Skeletal muscle satellite cell (primary cell): Measurements from ENCODE around the gene NDUFC1.
"Not testable (repeated sequence)": the region's sequence is repeated elsewhere in the genome, so short reads cannot be mapped to it uniquely, and the experiment has no call there.

ENCODE experiments used
- H3K27me3 ChIP-seq: 2 replicates; pipeline ENCODE4 v1.7.0; 2013; ENCODE audit warnings: low read length; ENCODE audit not compliant: control insufficient read depth, insufficient read depth
- H3K36me3 ChIP-seq: 2 replicates; pipeline ENCODE4 v1.7.0; 2013; ENCODE audit warnings: mild to moderate bottlenecking, control low read depth, low read length; ENCODE audit not compliant: insufficient read depth
- H3K4me1 ChIP-seq: 2 replicates; pipeline ENCODE4 v1.7.0; 2013; ENCODE audit warnings: low read length; ENCODE audit not compliant: control insufficient read depth, insufficient read depth
- H3K4me2 ChIP-seq: 2 replicates; pipeline ENCODE4 v1.7.0; 2013; ENCODE audit warnings: mild to moderate bottlenecking, low read length
- H3K4me3 ChIP-seq: 2 replicates; pipeline ENCODE4 v1.7.0; 2013; ENCODE audit warnings: low read length
- H3K9ac ChIP-seq: 2 replicates; pipeline ENCODE4 v1.7.0; 2013; ENCODE audit warnings: mild to moderate bottlenecking, low read depth, low read length, moderate library complexity
- H3K9me3 ChIP-seq: replicated peaks from 2 replicates; pipeline ENCODE4 v1.7.0; 2013; ENCODE audit warnings: mild to moderate bottlenecking, control low read depth, low read length

NDUFC1 gene

DNA sequence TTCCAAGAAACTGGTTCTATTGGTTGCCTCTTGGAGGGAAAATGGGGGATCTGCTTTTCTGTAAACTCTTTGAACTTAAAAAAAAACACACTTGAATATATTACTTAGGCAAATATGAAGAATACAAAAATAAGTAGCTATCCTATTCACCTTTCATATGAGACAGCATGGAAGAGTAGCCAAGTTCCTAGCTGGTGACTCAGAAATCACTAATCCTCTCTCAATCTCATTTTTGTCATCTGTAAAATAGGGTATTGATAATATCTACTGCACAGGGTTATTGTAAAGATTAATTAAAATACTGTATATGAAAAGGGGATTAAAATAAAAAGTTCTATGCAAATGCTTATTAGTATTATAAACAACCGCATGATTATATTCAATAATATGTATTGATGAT lies 35.0 kb downstream of the NDUFC1 start:
- no peak overlapping the region for H3K9ac ChIP-seq
- H3K4me3 ChIP-seq: no peak overlapping the region
- peak overlapping the region; percentile 85 for H3K4me2 ChIP-seq
- H3K4me1 ChIP-seq: peaks cover 15% of the 10 kb centered on the region
- no peaks in the 10 kb centered on the region for H3K36me3 ChIP-seq
- H3K9me3 ChIP-seq: no peaks in the 10 kb centered on the region
- H3K27me3 ChIP-seq: no peaks in the 10 kb centered on the region

DNA sequence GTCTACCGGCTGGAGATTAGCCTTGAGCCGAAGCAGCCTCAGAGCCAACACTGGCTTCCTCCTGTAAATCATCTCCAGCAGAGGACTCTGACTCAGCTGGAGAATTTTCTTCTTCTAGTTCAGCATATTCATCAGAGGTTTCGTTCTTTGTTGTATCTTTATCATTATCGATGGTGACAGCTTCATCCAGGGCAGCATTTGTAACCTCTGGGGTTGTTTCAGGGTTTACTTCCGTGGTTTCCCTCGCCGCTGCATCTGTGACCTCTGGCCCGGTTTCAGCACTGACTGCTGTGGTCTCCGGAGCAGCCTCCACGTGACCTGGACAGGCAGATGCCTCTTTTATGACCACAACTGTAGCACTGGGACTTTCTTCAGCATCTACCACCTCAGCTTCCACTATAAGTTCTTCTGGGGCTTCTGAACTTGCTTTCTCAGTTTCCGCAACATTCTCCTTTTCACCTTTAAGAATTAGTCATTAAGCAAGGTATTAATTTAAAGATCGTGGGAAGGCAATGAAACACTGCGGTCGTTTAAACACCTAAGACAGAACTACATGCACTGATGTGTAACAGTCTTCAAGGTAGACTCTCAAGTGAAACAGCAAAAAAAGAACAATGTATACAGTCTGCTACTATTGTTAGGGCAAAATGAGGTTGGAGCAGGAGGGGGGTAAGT lies 35.6 kb downstream of the NDUFC1 start:
- H3K9me3 ChIP-seq: no peaks in the 10 kb centered on the region
- H3K4me3 ChIP-seq: peak overlapping the region; percentile 63
- H3K9ac ChIP-seq: peak overlapping the region; percentile 45
- H3K4me1 ChIP-seq: peaks cover 15% of the 10 kb centered on the region
- H3K27me3 ChIP-seq: no peaks in the 10 kb centered on the region
- peak overlapping the region; percentile 85 for H3K4me2 ChIP-seq
- no peaks in the 10 kb centered on the region for H3K36me3 ChIP-seq

DNA sequence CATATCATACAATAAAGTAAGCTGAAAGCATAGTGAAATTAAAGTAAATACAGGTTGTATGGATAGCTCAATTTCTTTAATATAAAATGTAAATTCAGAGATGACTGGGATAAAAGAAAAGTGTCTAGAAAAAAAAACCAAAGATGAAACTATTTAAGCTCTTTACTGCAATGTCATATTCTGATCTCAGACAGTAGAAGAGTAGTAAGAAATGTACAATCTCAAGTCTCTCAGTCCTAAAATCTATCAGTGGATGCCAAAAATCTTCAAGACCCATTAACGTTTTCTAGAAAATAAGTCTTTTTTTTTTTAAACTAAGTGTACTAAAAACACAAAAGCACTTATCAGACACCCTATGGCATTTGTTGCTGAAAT lies 36.1 kb downstream of the NDUFC1 start:
- peak overlapping the region; percentile 45 for H3K9ac ChIP-seq

DNA sequence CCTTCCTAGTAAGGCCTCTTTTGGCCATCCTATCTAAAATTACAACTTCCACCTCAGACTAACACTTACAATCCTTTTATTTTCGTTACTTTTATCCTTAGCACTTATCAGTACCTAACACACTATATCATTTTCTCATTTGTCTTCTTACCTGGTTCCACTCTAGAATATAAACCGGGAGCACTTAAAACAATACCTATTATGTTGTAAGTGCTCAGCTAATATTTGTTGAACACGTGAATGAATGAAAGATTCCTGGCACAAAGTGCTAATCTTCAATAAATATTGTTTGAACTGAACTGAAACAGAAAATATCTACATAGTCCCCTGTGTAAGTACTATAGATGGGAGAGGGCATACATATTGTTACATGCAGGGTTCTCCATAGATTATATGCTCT lies 36.6 kb downstream of the NDUFC1 start:
- no peaks in the 10 kb centered on the region for H3K27me3 ChIP-seq

More for the DNA sequence above, 36.1 kb downstream of the NDUFC1 start:
- Histone ChIP-seq H3K4me2 (peak overlapping the region; percentile 85), H3K4me3 (peak overlapping the region; percentile 63), H3K4me1 (peaks cover 15% of the 10 kb centered on the region), H3K27me3 (no peaks in the 10 kb centered on the region), H3K9me3 (no peaks in the 10 kb centered on the region), H3K36me3 (no peaks in the 10 kb centered on the region)

GRCh38 chr4:139256349-139256748 lies 45.9 kb downstream of the NDUFC1 start:
- Histone ChIP-seq H3K36me3 (no peaks in the 10 kb centered on the region), H3K4me3 (no peak overlapping the region), H3K4me2 (no peak overlapping the region), H3K9me3 (no peaks in the 10 kb centered on the region), H3K27me3 (no peaks in the 10 kb centered on the region), H3K9ac (no peak overlapping the region), H3K4me1 (peaks cover 3% of the 10 kb centered on the region)

More for the DNA sequence above, 36.6 kb downstream of the NDUFC1 start:
- Histone ChIP-seq H3K4me3 (no peak overlapping the region), H3K4me2 (no peak overlapping the region), H3K4me1 (peaks cover 15% of the 10 kb centered on the region), H3K9ac (no peak overlapping the region), H3K9me3 (no peaks in the 10 kb centered on the region), H3K36me3 (no peaks in the 10 kb centered on the region)

GRCh38 chr4:139255581-139255980 lies 46.7 kb downstream of the NDUFC1 start:
- H3K4me1 ChIP-seq, H3K27me3 ChIP-seq, H3K4me2 ChIP-seq, H3K9ac ChIP-seq, H3K9me3 ChIP-seq, H3K4me3 ChIP-seq, H3K36me3 ChIP-seq: not testable (repeated sequence)

DNA sequence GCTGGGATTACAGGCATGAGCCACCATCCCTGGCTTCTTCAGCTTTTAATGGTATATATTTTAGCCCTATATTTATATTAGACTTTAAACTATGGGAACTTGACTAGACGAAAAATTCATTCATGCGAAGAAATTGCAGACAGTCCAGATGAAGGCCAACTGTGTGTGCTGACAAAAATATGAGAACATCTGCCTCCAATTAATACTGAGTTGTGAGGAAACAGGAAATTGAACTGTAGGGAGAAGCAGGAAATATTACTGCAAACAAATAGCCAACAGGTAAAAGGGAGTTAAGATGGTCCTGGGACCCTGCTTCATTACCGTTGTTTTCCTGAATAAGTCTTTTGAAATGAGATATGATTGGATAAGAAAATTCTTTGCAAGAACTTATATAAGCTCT lies 48.6 kb downstream of the NDUFC1 start:
- H3K4me3 ChIP-seq: no peak overlapping the region
- no peaks in the 10 kb centered on the region for H3K9me3 ChIP-seq
- H3K9ac ChIP-seq: no peak overlapping the region
- H3K27me3 ChIP-seq: no peaks in the 10 kb centered on the region
- H3K4me2 ChIP-seq: no peak overlapping the region
- no peaks in the 10 kb centered on the region for H3K36me3 ChIP-seq
- peaks cover 3% of the 10 kb centered on the region for H3K4me1 ChIP-seq

- no peak overlapping the region for H3K4me3 ChIP-seq
- H3K4me2 ChIP-seq: no peak overlapping the region
Measured at GRCh38 chr4:139253046-139253445, 49.2 kb downstream of the NDUFC1 start.

DNA sequence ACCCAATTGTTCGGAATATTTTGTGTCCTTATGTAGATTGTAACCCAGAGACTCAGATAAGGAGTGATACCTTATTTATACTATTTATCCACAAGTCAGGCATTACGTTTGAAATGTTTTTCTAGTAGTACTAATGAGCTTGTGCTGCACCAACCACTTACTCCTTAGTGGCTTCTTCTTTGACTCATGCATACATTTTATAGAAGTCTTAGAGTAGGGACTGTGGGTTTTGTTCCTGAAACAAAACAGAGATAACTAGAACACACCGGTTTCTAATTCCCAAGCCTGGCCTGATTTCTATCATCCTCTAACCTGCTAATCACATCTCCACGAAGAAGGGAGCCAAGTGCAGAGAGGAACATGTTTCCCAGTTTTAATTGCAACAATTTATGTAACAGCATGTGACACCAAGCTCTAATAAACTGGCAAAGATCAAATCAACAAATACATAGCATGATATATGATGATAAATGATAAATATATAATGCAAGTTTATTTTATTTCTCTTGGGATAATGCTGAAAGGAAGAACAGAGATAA lies 54.5 kb downstream of the NDUFC1 start:
- Histone ChIP-seq H3K9ac (no peak overlapping the region), H3K27me3 (no peaks in the 10 kb centered on the region), H3K4me3 (no peak overlapping the region), H3K36me3 (no peaks in the 10 kb centered on the region), H3K4me1 (peaks cover 32% of the 10 kb centered on the region), H3K9me3 (no peaks in the 10 kb centered on the region), H3K4me2 (no peak overlapping the region)

More at GRCh38 chr4:139253046-139253445, 49.2 kb downstream of the NDUFC1 start:
- H3K36me3 ChIP-seq: no peaks in the 10 kb centered on the region
- H3K27me3 ChIP-seq: no peaks in the 10 kb centered on the region
- H3K9ac ChIP-seq: no peak overlapping the region
- no peaks in the 10 kb centered on the region for H3K9me3 ChIP-seq
- H3K4me1 ChIP-seq: peaks cover 3% of the 10 kb centered on the region

- Histone ChIP-seq H3K9me3 (no peaks in the 10 kb centered on the region), H3K36me3 (no peaks in the 10 kb centered on the region), H3K4me1 (peaks cover 37% of the 10 kb centered on the region), H3K4me2 (no peak overlapping the region), H3K4me3 (no peak overlapping the region), H3K9ac (no peak overlapping the region), H3K27me3 (no peaks in the 10 kb centered on the region)
Measured at GRCh38 chr4:139247241-139247640, 55.0 kb downstream of the NDUFC1 start.

DNA sequence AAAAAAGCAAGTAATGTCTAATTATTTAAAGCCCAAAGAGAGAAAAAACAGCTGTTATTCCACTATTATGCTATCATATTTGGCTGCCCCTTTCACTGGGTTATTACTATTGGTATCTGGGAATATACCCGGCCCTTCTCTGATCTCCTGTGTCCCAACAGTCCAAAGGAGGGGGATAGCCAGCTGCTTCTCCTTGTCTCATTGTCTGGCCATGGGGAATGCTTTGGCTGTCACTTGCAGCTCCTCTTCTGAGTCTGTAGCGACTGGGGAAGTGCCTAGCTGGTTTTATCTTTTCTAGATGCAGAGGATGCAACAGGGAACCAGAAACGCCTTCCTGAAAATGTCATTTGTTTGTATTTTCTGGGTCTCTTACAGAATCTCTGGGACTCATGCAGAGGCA lies 56.1 kb downstream of the NDUFC1 start:
- no peaks in the 10 kb centered on the region for H3K9me3 ChIP-seq
- H3K36me3 ChIP-seq: no peaks in the 10 kb centered on the region
- H3K4me1 ChIP-seq: peaks cover 43% of the 10 kb centered on the region
- H3K27me3 ChIP-seq: no peaks in the 10 kb centered on the region
- H3K4me2 ChIP-seq: no peak overlapping the region
- H3K4me3 ChIP-seq: no peak overlapping the region
- H3K9ac ChIP-seq: no peak overlapping the region

GRCh38 chr4:139245590-139245989 lies 56.7 kb downstream of the NDUFC1 start:
- H3K9ac ChIP-seq: peak overlapping the region; percentile 40
- peak overlapping the region; percentile 34 for H3K4me2 ChIP-seq
- H3K9me3 ChIP-seq: no peaks in the 10 kb centered on the region
- no peaks in the 10 kb centered on the region for H3K36me3 ChIP-seq
- H3K4me3 ChIP-seq: no peak overlapping the region
- no peaks in the 10 kb centered on the region for H3K27me3 ChIP-seq
- peaks cover 43% of the 10 kb centered on the region for H3K4me1 ChIP-seq
